ENCODE results near the gene VCL.

- TF ChIP-seq, protein P1, sequence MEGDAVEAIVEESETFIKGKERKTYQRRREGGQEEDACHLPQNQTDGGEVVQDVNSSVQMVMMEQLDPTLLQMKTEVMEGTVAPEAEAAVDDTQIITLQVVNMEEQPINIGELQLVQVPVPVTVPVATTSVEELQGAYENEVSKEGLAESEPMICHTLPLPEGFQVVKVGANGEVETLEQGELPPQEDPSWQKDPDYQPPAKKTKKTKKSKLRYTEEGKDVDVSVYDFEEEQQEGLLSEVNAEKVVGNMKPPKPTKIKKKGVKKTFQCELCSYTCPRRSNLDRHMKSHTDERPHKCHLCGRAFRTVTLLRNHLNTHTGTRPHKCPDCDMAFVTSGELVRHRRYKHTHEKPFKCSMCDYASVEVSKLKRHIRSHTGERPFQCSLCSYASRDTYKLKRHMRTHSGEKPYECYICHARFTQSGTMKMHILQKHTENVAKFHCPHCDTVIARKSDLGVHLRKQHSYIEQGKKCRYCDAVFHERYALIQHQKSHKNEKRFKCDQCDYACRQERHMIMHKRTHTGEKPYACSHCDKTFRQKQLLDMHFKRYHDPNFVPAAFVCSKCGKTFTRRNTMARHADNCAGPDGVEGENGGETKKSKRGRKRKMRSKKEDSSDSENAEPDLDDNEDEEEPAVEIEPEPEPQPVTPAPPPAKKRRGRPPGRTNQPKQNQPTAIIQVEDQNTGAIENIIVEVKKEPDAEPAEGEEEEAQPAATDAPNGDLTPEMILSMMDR (IDR thresholded peaks at IDR 0.05; ENCODE audit: insufficient read depth, low read length, poor library complexity, severe bottlenecking) = no peak
- TF ChIP-seq EZH2phosphoT487 (conservative IDR thresholded peaks at IDR 0.05; ENCODE audit: low read length) = no peak
Observed at GRCh38 chr10:73992899-73993788, 4.8 kb upstream of the VCL start.
